ENCODE data around the gene AFTPH. TPM values are rescaled to one million over a fixed set of nuclear protein-coding genes. Genes with fewer than 3 reads are reported as not detected.

AFTPH gene
- total RNA-seq, 1 experiment from 2014 or later, result 42.2 TPM

DNA sequence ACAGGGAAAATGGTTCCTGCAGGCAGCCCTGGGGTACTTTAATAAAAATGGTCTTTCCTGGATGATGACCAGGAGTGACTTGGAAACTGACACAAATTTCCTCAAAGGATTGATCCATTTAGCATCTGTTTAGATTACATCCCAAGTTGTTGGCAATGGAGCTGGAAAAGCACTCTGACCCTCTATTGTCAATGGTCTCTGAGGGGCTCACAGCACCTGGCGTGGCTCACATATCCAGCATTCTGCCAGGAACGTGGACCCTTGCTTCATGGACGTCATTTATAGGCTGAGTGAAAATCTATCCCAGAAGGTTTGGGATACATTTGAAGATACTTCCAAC is 85.8 kb downstream of the AFTPH start:
- no TSS peak for BruUV-seq (replicated peaks)
- no peak overlapping the region for H3K27ac Mint-ChIP-seq (ENCODE audit: unreplicated experiment)
- H3K27me3 Mint-ChIP-seq (ENCODE audit: unreplicated experiment), result no peaks in the 10 kb centered on the region
- no peaks in the 10 kb centered on the region for H3K9me3 Mint-ChIP-seq (ENCODE audit: low read depth, unreplicated experiment)
- H3K4me1 Mint-ChIP-seq (ENCODE audit: low read depth, unreplicated experiment), result peaks cover 32% of the 10 kb centered on the region
- TF ChIP-seq, protein P1, sequence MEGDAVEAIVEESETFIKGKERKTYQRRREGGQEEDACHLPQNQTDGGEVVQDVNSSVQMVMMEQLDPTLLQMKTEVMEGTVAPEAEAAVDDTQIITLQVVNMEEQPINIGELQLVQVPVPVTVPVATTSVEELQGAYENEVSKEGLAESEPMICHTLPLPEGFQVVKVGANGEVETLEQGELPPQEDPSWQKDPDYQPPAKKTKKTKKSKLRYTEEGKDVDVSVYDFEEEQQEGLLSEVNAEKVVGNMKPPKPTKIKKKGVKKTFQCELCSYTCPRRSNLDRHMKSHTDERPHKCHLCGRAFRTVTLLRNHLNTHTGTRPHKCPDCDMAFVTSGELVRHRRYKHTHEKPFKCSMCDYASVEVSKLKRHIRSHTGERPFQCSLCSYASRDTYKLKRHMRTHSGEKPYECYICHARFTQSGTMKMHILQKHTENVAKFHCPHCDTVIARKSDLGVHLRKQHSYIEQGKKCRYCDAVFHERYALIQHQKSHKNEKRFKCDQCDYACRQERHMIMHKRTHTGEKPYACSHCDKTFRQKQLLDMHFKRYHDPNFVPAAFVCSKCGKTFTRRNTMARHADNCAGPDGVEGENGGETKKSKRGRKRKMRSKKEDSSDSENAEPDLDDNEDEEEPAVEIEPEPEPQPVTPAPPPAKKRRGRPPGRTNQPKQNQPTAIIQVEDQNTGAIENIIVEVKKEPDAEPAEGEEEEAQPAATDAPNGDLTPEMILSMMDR (IDR thresholded peaks at IDR 0.05; ENCODE audit: unreplicated experiment), result no peak
- CTCF ChIA-PET, result no interaction called here
- DNase-seq, result no peak
- peaks cover 22% of the 10 kb centered on the region for H3K36me3 Mint-ChIP-seq (ENCODE audit: insufficient read depth, unreplicated experiment)
- peak overlapping the region; percentile 59 for H3K4me3 Mint-ChIP-seq (ENCODE audit: low read depth, unreplicated experiment)
- intact Hi-C loops (cut with micrococcal nuclease; ENCODE audit: unreplicated experiment), result no loop called here

DNA sequence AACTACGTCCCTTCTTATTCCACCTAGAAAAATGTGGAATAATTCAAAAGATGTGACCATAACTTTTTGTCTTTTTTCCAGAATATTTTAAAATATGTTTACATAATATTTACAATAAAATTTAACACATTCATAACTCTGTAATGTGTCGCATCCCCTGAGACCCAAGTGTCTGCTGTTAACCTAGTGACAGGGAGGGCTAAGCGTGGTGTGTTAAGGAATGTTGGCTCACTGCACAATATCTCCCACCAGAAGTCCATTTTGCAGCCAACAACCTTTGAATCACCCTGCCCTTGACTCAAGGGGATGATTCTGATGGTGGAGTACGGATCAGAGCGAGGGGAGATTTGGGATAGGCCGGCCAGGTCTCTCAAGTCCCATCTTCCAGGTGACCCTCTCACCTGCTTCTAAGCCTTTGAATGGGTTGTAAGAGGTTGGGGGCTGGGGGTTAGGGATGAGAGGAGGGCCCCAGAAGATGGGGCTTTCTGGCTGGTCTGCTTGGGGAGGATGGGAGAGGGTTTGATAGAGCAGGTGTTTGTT is 86.3 kb downstream of the AFTPH start:
- intact Hi-C loops (cut with micrococcal nuclease; ENCODE audit: unreplicated experiment), result no loop called here
- Mint-ChIP-seq H3K36me3 (ENCODE audit: insufficient read depth, unreplicated experiment) (peaks cover 22% of the 10 kb centered on the region), H3K4me1 (ENCODE audit: low read depth, unreplicated experiment) (peaks cover 32% of the 10 kb centered on the region), H3K4me3 (ENCODE audit: low read depth, unreplicated experiment) (no peak overlapping the region), H3K27me3 (ENCODE audit: unreplicated experiment) (no peaks in the 10 kb centered on the region), H3K27ac (ENCODE audit: unreplicated experiment) (no peak overlapping the region), H3K9me3 (ENCODE audit: low read depth, unreplicated experiment) (no peaks in the 10 kb centered on the region)
- no TSS peak for BruUV-seq (replicated peaks)
- TF ChIP-seq, protein P1 (IDR thresholded peaks at IDR 0.05; ENCODE audit: unreplicated experiment), result no peak
- CTCF ChIA-PET, result no interaction called here
- DNase-seq, result no peak

DNA sequence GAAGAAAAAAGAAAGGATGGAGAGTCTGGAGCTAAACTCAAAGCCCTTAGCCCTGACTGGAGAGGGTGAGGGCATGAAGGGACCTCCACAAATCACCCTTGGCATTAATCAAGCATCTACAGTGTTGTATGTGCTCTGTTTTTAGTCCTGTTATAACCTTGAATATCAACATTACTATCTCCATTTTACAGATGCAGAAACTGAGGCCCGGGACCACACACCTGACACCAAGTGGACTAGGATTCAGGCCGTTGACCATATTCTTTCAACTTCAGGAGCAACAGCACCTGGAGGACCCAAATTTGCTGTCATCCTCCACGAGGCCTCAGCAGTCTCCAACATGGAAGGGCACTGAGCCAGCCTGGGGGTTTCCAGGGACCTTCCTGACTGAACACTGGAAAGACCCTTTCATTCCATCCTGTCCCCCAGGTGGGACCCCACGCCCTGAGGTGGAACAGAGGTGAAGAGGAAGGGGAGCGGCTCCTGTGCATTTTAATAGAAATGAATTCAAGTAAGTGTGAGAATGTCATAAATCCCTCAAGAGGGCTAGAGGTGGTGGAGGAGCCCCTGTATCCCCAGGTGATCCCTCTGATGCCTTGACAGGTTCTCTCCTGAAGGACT is 88.6 kb downstream of the AFTPH start:
- Mint-ChIP-seq H3K9me3 (ENCODE audit: low read depth, unreplicated experiment) (no peaks in the 10 kb centered on the region), H3K27me3 (ENCODE audit: unreplicated experiment) (no peaks in the 10 kb centered on the region), H3K36me3 (ENCODE audit: insufficient read depth, unreplicated experiment) (peaks cover 10% of the 10 kb centered on the region), H3K4me3 (ENCODE audit: low read depth, unreplicated experiment) (no peak overlapping the region), H3K27ac (ENCODE audit: unreplicated experiment) (no peak overlapping the region), H3K4me1 (ENCODE audit: low read depth, unreplicated experiment) (peaks cover 13% of the 10 kb centered on the region)
- TF ChIP-seq, protein P1 (IDR thresholded peaks at IDR 0.05; ENCODE audit: unreplicated experiment), result no peak
- intact Hi-C loops (cut with micrococcal nuclease; ENCODE audit: unreplicated experiment), result no loop called here
- no TSS peak for BruUV-seq (replicated peaks)
- no peak for DNase-seq
- CTCF ChIA-PET, result no interaction called here

DNA sequence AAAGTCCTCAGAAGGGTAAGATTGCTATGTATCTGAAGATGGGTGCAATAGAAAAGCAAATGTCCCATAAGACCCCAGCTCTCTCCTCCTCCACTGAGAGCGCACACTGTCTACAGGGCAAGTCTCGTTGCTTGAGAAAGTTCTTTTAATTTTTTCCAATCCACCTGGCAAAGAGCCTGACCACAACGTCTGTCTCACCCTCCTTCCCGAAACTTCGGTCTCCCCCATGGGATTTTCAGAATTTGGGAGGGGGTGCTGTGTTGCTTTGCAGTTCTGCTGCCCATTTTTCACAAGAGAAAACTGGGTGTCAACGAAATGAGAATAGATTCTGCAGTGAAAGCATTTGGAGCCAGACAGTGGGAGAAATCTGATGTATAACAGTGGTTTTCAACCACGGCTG is 89.1 kb downstream of the AFTPH start:
- CTCF ChIA-PET, result no interaction called here
- Mint-ChIP-seq H3K4me1 (ENCODE audit: low read depth, unreplicated experiment) (peaks cover 7% of the 10 kb centered on the region), H3K27ac (ENCODE audit: unreplicated experiment) (no peak overlapping the region)

More for the DNA sequence above, 89.1 kb downstream of the AFTPH start:
- H3K36me3 Mint-ChIP-seq (ENCODE audit: insufficient read depth, unreplicated experiment), result peaks cover 4% of the 10 kb centered on the region
- BruUV-seq (replicated peaks), result no TSS peak
- H3K9me3 Mint-ChIP-seq (ENCODE audit: low read depth, unreplicated experiment), result no peaks in the 10 kb centered on the region
- no peak for DNase-seq
- intact Hi-C loops (cut with micrococcal nuclease; ENCODE audit: unreplicated experiment), result no loop called here
- no peak overlapping the region for H3K4me3 Mint-ChIP-seq (ENCODE audit: low read depth, unreplicated experiment)
- H3K27me3 Mint-ChIP-seq (ENCODE audit: unreplicated experiment), result no peaks in the 10 kb centered on the region
- TF ChIP-seq, protein P1 (IDR thresholded peaks at IDR 0.05; ENCODE audit: unreplicated experiment), result no peak

Data from Calu3 (cell line).